ENCODE measurements around the gene CECR2. TPM values are rescaled to one million over a fixed set of nuclear protein-coding genes. Genes with fewer than 3 reads are reported as not detected.
A peak's percentile ranks its signal among the peaks of the same experiment; 100 is the strongest.

The CECR2 gene
- total RNA-seq, 1 experiment from 2014 or later: 0.11 TPM

DNA sequence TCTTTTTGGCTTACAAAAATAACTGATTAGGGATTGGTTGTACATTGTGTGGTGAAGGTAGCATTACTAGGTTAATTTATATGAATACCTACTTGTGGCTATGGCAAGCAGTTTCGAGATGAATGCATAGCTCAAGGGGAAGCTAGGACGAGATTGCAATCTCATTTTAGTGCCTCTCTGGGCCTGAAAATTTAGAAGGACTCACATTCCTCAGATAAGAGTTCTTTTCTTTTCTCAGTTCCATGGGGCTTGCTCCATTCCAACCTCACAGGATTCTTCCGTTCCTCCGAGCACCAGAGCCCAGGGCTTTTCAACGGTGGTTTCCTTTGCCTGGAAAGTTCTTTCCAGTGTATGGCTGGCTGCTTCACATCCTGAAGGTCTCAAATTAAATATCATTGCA, 82.1 kb downstream of the CECR2 start:
- DNase-seq (ENCODE audit: low read depth): no peak

DNA sequence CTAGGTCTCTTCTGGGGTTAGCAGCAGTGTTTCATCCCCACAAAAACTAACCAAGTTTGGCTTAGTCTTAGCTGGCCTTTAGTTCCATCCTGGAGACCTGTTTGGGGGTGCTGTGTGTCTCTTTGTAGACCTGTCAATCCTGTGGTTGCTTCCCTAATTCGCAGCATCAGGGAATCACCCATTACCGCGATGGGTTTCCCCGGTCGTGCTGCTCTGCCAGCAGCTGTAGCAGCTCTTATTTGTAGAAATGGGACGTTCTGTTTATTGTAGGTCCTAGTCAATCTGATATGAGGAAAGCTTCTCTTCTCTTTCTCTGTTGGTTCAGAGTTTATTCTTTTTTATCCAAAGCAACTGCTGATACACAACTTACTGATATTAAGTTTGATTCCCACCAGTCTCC, 91.6 kb downstream of the CECR2 start:
- DNase-seq (ENCODE audit: low read depth): no peak

- no peak for DNase-seq (ENCODE audit: low read depth)
Measured at GRCh38 chr22:17470880-17471500, 101.7 kb downstream of the CECR2 start.

DNA sequence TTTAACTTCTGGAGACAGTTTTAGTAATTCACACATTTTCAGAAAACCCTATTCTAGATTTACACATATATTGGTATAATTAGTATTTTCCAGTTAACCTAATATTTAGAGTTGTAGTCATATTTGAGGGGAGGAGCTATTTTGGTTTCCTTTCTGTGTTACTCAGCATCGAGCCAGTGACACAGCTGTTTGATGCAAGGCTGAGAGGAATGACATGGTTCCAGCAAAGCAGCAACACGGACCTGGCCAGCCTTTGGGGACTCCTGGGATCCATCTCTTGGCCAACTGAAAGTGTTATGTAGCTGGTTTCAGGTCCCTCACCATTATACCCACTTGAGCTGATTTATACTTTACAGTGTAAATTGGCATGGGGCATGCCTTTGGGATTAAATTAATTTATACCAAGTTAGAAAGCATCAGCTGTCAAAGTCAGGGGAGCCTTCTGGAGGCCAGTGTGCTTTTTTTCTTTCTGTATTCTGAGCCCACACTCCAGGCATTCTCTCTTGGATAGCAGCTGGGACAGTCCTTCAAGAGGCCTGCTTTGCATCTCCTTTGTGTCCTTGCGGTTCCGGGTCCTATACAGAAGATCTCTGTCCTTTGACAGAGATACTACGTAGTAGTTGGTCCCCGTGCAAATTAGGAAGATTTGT, 102.8 kb downstream of the CECR2 start:
- DNase-seq (ENCODE audit: low read depth): peak; percentile 14

DNA sequence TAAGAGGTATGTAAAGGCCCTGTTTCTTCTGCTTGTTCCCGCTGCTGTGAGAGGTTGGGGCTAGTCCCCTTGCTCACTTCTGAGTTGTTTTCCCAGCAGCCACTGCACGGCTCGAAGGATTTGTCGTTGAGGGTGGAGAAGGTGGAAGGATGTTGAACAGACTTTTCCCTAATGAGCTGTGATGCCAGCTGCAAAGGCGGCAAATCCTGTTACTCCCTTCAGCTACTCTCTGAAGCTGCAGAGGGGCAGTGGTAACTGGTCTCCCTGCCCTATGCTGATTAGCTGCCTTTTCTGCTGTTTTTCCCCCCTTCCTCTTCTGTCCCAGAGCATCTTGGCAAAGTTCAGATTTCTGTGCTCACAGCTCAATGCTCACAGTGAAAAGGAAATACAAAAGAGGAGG, 103.7 kb downstream of the CECR2 start:
- DNase-seq (ENCODE audit: low read depth): peak; percentile 2

- no peak for DNase-seq (ENCODE audit: low read depth)
Measured at GRCh38 chr22:17475318-17476230, 106.3 kb downstream of the CECR2 start.

GRCh38 chr22:17476838-17477237, 107.6 kb downstream of the CECR2 start:
- DNase-seq (ENCODE audit: low read depth): no peak

DNA sequence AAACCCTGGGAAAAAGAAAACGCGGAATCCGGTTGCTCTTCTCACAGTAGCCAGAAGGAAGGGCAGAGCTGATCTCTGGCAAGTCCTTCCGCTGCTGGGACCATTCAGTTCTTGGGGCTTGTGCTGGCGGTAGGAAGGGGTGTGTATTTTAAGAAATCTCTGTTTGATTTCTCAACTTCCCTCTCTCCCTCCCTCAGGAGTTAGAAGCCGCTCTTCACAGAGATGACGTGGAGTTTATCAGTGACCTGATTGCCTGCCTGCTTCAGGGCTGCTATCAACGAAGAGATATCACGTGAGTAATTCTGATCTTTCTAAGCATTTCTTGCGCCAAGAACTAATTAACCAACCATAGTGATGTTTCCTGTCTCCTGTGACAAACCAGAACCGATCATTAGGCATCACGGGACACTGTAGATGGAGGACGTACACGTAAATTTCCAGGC, 108.2 kb downstream of the CECR2 start:
- DNase-seq (ENCODE audit: low read depth): no peak

GRCh38 chr22:17479135-17479534, 109.9 kb downstream of the CECR2 start:
- no peak for DNase-seq (ENCODE audit: low read depth)

DNA sequence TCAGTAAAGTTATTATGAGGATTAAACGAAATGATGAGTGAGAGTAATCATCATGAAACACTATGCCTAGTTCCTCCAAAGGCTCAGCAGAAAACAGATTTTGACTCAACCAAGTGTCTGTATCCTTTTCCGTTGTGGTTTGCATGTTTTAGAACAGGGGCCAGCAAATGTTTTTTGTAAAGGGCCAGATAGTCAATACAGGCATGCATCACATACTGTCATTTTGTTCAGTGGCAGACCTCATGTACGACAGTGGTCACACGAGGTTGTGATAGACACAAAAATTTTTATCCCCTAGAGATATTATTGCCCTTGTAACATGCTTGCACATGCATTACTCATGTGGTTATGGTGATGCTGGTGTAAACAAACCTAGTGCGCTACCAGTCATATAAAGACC, 112.2 kb downstream of the CECR2 start:
- DNase-seq (ENCODE audit: low read depth): no peak

DNA sequence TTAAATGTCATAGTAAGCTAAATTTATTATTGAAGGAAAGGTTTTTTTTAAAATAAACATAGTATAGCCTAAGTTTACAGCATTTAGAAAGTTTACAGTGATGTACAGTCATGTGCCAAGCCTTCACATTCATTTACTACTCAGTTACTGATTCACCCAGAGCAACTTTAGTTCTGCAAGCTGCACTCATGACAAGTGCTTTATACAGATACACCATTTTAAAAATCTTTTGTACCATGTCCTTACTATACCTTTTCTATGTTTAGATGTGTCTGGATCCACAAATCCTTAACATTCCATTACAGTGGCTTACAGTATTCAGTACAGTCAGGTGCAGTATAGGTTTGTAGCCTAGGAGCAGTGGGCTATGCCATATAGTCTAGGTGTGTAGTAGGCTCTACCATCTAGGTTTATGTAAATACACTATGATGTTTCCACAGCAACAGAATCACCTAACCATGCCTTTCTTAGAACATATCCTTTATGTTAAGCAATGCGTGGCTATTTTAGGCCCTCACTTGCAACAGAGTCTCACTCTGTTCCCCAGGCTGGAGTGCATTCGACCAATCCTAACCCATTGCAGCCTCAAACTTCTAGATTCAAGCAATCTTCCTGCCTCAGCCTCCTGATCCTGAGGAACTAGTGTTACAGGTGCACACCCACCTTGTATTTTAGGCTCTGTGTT, 114.6 kb downstream of the CECR2 start:
- DNase-seq (ENCODE audit: low read depth): no peak

GRCh38 chr22:17484608-17485007, 115.3 kb downstream of the CECR2 start:
- no peak for DNase-seq (ENCODE audit: low read depth)

DNA sequence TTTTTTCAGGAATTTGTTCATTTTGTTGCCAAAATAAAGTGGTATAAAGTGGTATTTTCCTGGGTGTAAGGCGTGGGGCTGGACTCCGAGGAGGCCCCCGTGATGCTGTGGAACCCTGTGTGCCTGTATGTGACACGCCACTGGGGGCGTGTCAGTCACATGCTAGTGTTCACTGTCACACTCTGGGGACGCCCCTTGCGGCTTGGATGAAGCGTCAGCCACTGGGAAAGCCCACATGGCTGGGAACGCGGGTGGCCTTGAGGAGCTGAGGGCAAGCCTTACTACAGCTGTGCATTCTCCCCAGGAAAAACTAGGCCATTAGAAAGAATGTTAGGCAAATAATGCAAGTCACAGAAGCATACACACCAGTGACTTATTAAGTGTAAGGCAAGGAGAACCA, 117.1 kb downstream of the CECR2 start:
- peak; percentile 8 for DNase-seq (ENCODE audit: low read depth)

DNA sequence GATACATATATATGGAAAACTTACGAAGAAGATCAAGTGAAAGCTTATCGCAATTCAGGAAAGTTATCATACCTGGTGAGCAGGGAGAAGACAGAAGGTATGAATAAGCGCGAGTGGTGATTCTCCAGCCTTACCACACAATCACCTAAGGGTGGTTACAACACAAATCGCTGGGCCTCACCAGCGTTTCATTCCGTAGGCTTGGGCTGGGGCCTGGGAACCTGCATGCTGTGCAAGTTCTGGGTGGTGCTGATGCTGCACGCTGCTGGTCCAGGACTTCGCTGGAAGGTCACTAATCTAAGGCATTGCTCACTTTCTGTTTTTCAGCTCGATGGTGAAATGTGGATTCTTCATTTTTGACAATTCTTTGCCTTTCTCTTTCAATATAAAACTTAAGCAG, 117.5 kb downstream of the CECR2 start:
- no peak for DNase-seq (ENCODE audit: low read depth)

GRCh38 chr22:17489101-17489500, 119.8 kb downstream of the CECR2 start:
- no peak for DNase-seq (ENCODE audit: low read depth)

DNA sequence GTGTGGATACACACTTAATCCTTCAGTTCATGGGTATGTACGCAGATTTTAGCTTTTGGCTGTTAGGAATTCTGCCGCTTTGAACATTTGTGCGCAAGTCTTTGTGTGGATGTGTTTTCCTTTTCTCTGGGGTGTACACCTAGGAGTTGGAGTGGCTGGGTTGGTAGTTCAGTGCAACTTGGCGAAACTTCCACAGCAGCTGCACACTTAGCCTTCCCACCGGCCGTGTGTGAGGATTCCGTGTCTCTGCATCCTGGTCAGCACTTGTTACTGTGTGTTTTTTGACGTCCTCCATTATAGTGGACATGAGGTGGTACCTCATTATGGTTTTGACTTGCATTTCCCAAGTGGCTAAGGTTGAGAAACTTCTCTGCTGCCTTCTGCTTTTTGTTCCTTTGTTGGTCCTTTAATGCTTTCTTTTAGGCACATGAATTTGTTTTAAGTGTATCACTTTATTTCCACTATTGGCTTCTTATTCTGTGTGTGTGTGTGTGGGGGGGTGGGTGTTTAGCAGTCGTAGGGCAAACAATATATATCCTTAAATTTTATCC, 121.9 kb downstream of the CECR2 start:
- DNase-seq (ENCODE audit: low read depth): no peak

- DNase-seq (ENCODE audit: low read depth): no peak
Measured at GRCh38 chr22:17492247-17492646, 123.0 kb downstream of the CECR2 start.

DNA sequence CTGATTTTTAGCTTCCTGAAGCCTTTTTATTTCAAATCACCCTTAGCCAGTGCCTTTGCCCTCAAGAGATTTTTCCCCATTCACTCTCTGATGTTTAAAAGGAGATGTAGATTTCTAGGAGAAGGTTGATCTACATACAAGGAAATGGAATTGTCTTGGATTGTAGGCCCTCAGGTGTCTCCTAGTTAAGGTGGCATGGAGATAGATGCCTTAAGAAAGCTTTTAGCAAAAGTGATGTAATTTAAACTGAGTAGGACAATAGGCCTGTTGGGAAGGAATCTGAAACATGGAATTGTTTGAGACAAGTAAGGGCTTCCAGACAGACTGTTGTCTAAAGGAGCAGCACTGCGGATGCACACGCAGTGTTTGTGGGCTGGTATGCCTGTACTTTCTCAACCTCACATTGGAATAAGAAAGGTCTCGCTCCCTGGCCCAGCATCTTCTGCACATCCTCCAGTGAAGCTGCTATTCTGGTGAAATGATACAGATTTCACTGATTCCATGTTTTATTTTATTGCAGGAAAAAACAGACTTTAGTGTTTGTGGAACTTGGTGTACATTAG, 124.2 kb downstream of the CECR2 start:
- DNase-seq (ENCODE audit: low read depth): no peak

DNA sequence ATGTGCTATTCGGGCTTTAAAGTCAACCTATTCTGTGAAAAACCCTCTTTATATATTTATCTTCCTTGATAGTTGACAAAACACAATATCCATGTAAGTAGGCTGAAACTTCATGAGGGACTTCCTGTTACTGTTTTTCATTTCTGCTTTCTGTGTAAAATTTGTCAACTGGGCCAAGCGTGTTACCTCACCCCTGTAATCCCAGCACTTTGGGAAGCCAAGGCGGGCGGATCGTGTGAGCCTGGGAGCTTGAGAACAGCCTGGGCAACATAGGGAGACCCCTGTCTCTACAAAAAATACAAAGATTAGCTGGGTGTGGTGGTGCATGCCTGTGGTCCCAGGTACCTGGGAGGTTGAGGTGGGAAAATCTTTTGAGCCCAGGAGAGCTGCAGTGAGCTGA, 127.6 kb downstream of the CECR2 start:
- no peak for DNase-seq (ENCODE audit: low read depth)

GRCh38 chr22:17501679-17502285, 132.5 kb downstream of the CECR2 start:
- peak; percentile 65 for DNase-seq (ENCODE audit: low read depth)

- no peak for DNase-seq (ENCODE audit: low read depth)
Measured at GRCh38 chr22:17508110-17508509, 138.8 kb downstream of the CECR2 start.
